Raji (cell line): ENCODE measurements around the gene THEMIS.

ENCODE experiments used
- POLR2A ChIP-seq: IDR thresholded peaks from 2 replicates; pipeline ENCODE4 v1.6.1; 2011; ENCODE audit warnings: low read depth, low read length, control low read depth; ENCODE audit not compliant: insufficient read depth

The THEMIS gene

GRCh38 chr6:127748290-127748689, 152.6 kb downstream of the THEMIS start:
- no peak for TF ChIP-seq POLR2A

- no peak for TF ChIP-seq POLR2A
These were observed 162.4 kb downstream of the THEMIS start for GRCh38 chr6:127738423-127738822.

GRCh38 chr6:127737768-127738167, 163.1 kb downstream of the THEMIS start:
- TF ChIP-seq POLR2A: no peak

- TF ChIP-seq POLR2A: no peak
These were observed 163.8 kb downstream of the THEMIS start for GRCh38 chr6:127737009-127737486.

GRCh38 chr6:127732927-127733326, 167.9 kb downstream of the THEMIS start:
- TF ChIP-seq POLR2A: no peak

GRCh38 chr6:127727260-127727953, 173.5 kb downstream of the THEMIS start:
- no peak for TF ChIP-seq POLR2A

- TF ChIP-seq POLR2A: no peak
These were observed 175.0 kb downstream of the THEMIS start for GRCh38 chr6:127725821-127726220.

GRCh38 chr6:127718694-127719093, 182.2 kb downstream of the THEMIS start:
- TF ChIP-seq POLR2A: no peak

GRCh38 chr6:127717384-127717783, 183.5 kb downstream of the THEMIS start:
- TF ChIP-seq POLR2A: no peak

- no peak for TF ChIP-seq POLR2A
These were observed 184.4 kb downstream of the THEMIS start for GRCh38 chr6:127716465-127716864.

GRCh38 chr6:127710668-127711067, 190.2 kb downstream of the THEMIS start:
- TF ChIP-seq POLR2A: no peak

- no peak for TF ChIP-seq POLR2A
These were observed 194.6 kb downstream of the THEMIS start for GRCh38 chr6:127706216-127706615.

- TF ChIP-seq POLR2A: no peak
These were observed 205.8 kb downstream of the THEMIS start for GRCh38 chr6:127695108-127695507.

- TF ChIP-seq POLR2A: no peak
These were observed 209.7 kb downstream of the THEMIS start for GRCh38 chr6:127691146-127691545.

- TF ChIP-seq POLR2A: no peak
These were observed 210.3 kb downstream of the THEMIS start for GRCh38 chr6:127690588-127690987.

- TF ChIP-seq POLR2A: no peak
These were observed 210.8 kb downstream of the THEMIS start for GRCh38 chr6:127690092-127690491.

GRCh38 chr6:127686084-127686483, 214.8 kb downstream of the THEMIS start:
- no peak for TF ChIP-seq POLR2A
